GM18505 (cell line): ENCODE data around the gene SYT13.

ENCODE experiments used
- ATAC-seq: cut with Tn5 transposase; IDR thresholded peaks from one replicate; pipeline ENCODE4 v1.9.1; 2021; ENCODE audit not compliant: unreplicated experiment
- POLR2A ChIP-seq: IDR thresholded peaks from 4 replicates; pipeline ENCODE4 v1.6.1; 2011; ENCODE audit warnings: borderline replicate concordance; ENCODE audit not compliant: insufficient read depth, insufficient read length; ENCODE audit errors: extremely low read depth

SYT13 gene

GRCh38 chr11:45322111-45322705 lies 36.1 kb upstream of the SYT13 start:
- ATAC-seq: no peak
- TF ChIP-seq POLR2A: no peak

DNA sequence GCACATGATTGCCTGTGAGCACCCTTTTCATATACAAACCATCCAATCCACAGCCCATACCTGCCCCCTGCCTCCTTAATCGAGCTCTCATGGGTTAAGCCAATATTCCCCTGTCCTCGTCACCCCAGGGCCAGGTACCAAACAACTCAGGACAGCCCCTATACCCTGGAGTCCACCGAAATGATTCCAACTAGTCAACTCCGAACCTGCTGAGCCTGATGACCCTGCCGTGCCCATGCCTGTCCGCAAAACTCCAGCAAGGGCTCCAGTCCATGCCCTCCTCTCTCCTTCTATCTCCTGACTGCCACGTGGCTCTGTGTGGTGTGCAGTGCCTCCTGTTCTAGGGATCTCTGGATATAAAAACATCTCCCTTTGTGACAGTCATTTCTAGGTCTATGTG lies 35.5 kb upstream of the SYT13 start:
- no peak for TF ChIP-seq POLR2A
- ATAC-seq: no peak

DNA sequence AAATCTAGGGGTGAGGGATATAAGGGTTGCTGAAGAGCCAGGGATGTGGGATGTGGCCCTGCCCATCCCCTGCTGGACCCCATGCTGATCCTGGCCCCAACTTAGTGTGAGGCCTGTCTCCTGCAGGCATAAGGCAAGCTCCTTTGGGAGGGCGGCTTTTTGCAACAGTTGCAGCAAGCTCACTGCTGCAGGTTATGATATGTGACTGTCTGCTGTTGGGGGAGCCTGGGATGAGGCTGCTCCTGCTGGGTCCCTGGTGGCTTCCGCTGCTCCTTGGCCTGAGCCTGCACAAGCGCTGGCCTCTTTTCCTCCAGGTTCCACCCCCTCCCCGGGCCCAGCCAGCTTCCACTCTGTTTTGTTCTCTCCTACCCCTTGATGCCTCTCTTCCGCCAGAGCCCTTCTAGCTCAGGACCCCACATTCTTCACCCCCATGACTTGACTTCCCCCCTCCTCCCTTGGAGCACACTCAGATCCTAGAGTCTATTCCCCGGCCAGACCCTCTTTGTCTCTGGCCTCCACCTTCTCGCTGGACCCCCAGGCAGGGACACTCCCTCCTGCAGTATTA lies 35.0 kb upstream of the SYT13 start:
- TF ChIP-seq POLR2A: no peak
- no peak for ATAC-seq

DNA sequence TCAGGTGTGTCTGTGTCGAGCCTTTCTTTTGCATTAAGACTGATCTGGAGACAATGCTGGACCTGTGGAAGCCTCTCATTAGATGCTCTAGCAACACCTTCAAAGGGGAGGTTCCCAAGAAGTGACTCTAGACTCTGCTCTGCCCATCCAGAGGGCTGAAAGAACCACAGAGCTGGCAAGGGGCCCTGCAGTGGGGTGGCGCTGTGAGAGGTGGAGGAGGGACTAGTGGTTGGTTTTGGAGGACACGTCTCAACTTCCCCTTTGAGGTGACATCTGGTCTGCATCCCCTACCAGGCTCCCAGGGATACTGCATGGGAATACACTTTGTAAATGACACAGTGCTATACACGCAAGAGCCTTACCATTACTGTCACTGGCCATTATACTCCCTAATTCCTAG lies 34.2 kb upstream of the SYT13 start:
- no peak for ATAC-seq
- no peak for TF ChIP-seq POLR2A

- ATAC-seq: no peak
- TF ChIP-seq POLR2A: no peak
These were observed 32.9 kb upstream of the SYT13 start for GRCh38 chr11:45319077-45319476.

DNA sequence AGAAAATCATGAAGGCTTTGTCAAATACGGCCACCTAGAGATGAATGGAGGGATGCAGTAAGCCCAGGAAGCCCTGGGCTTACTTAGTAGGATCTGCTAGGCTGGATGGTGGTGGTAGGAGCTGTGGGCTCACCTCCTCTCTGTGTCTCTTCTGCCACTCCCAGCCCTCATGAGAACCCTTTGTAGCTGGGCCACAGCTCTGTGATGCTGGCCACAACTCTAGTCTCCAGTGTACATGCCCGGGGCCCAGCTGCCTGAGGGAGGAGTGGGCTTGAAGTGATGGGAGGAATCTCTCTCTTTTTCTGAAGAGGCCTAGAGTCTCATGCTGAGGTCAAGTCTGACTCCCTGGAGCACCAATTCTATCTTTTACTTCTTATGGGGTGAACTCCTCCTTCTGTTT lies 32.4 kb upstream of the SYT13 start:
- TF ChIP-seq POLR2A: no peak
- ATAC-seq: no peak

DNA sequence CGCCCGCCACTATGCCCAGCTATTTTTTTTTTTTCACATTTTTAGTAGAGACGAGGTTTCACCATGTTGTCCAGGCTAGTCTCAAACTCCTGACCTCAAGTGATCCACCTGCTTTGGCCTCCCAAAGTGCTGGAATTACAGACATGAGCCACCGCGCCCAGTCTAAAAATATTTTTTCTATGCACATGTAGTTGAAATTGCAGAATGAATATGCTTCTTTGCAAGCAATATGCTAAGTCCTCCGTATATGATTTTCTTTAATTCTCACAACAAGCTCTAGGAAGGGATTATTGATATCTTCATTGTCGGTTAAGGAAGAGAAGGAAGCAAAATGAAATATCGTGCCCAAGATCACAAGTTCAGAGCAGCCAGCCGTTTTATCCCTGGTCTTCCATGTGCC lies 30.1 kb upstream of the SYT13 start:
- TF ChIP-seq POLR2A: no peak
- ATAC-seq: no peak

GRCh38 chr11:45314900-45315299 lies 28.8 kb upstream of the SYT13 start:
- no peak for ATAC-seq
- TF ChIP-seq POLR2A: no peak

- no peak for TF ChIP-seq POLR2A
- ATAC-seq: no peak
These were observed 27.2 kb upstream of the SYT13 start for GRCh38 chr11:45313171-45313865.

DNA sequence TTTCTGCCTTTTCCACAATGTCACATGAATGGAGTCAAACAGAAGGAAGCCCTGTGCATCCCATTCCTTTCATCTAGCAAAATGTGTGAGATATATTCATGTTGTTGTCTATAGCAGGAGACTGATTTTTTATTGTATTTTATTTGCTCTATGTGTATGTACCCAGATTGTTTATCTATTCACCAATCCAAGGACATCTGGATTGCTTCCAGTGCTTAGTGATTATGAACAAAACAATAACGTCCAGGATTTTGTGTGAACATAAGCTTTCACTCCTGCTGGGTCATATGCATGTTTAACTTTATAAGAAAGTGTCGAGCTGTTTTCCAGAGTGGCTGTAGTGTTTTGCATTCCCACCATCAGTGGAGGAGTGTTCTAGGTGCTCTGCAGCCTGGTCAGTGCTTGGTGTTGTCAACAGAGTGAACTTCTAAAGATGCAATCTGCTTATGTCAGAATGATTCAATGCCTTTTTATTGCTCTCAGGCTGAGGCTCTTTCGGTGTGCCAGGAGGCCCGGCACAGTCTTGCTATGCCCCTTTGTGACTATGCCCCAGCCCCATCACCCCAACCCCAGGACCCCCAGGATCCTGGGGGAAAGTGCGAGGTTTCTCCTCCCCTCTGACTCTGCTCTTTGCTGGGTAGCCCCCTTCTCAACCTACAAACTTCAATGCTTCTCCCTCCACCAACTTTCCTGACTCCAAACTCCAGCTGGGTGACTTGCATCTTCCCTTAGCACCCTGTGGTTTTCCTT lies 19.9 kb upstream of the SYT13 start:
- TF ChIP-seq POLR2A: no peak
- ATAC-seq: no peak

DNA sequence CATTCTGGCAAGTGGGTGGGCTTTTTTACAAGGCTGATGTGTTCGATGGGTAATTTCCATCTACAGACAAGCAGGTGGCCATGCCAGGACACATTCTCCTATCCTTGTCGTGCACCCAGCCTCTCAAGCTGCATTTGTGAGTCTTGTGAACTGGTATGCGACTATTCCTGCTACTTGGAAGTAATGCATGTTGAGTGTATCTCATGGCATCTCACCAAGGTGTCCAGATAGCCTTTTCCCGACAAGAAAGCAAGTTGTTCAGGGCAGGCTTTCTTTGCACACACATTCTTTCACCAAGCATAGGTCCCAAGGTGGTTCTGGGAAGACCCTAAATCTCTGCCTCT lies 18.8 kb upstream of the SYT13 start:
- TF ChIP-seq POLR2A: no peak
- ATAC-seq: no peak

- ATAC-seq: no peak
- TF ChIP-seq POLR2A: no peak
These were observed 18.2 kb upstream of the SYT13 start for GRCh38 chr11:45304111-45304991.

DNA sequence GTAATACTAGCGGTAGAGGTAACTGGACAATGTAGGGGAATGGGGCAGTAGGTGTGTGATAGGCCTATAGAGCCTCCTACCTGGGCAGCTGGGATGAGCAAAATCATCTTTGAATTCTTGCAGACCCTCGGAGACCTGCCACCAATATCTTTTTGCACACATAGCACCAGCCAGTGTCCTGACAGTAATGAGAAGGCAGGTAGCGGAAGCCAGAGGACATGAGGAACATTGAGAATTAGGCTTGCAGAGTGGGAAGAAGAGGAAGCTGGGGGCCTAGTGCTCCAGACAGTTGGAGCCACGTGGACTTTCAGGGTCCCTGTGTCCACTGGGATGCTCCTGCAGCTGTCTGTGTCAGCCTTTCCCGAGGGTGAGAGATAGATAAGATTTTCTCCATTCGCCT lies 17.2 kb upstream of the SYT13 start:
- ATAC-seq: no peak
- no peak for TF ChIP-seq POLR2A
